IMR-90 (cell line): Measurements from ENCODE around the gene THEM5.

Experiments used
- BHLHE40 ChIP-seq: fragments of 150-350 bp; IDR thresholded peaks from 2 replicates; pipeline ENCODE4 v1.6.1; 2016; ENCODE audit warnings: mild to moderate bottlenecking, low read depth, low read length
- CEBPB ChIP-seq: IDR thresholded peaks from 2 replicates; pipeline ENCODE4 v1.6.1; 2012; ENCODE audit warnings: low read depth, low read length, improper control_type of control experiment
- CHD1 ChIP-seq: IDR thresholded peaks from 2 replicates; pipeline ENCODE4 v1.6.1; 2012; ENCODE audit warnings: low read depth, low read length, improper control_type of control experiment
- CTCF ChIP-seq: conservative IDR thresholded peaks from 2 replicates; pipeline ENCODE4 v1.5.1; 2012; ENCODE audit warnings: mild to moderate bottlenecking, low read depth, low read length, improper control_type of control experiment
- ELK1 ChIP-seq: fragments of 150-350 bp; IDR thresholded peaks from 2 replicates; pipeline ENCODE4 v1.6.1; 2016; ENCODE audit warnings: low read depth, mild to moderate bottlenecking, low read length, moderate library complexity, borderline replicate concordance
- MAFK ChIP-seq: IDR thresholded peaks from 2 replicates; pipeline ENCODE4 v1.6.1; 2012; ENCODE audit warnings: low read depth, low read length, improper control_type of control experiment
- MAZ ChIP-seq: IDR thresholded peaks from 2 replicates; pipeline ENCODE4 v1.6.1; 2012; ENCODE audit warnings: low read depth, mild to moderate bottlenecking, low read length, improper control_type of control experiment, moderate library complexity, borderline replicate concordance
- MXI1 ChIP-seq: IDR thresholded peaks from 2 replicates; pipeline ENCODE4 v1.6.1; 2012; ENCODE audit warnings: low read depth, mild to moderate bottlenecking, low read length, moderate library complexity, borderline replicate concordance
- POLR2A ChIP-seq: IDR thresholded peaks from 2 replicates; pipeline ENCODE4 v1.6.1; 2012; ENCODE audit warnings: mild to moderate bottlenecking, low read depth, low read length
- RAD21 ChIP-seq: IDR thresholded peaks from 2 replicates; pipeline ENCODE4 v1.6.1; 2012; ENCODE audit warnings: low read length, improper control_type of control experiment
- RCOR1 ChIP-seq: IDR thresholded peaks from 2 replicates; pipeline ENCODE4 v1.6.1; 2012; ENCODE audit warnings: mild to moderate bottlenecking, low read length, improper control_type of control experiment; ENCODE audit not compliant: insufficient replicate concordance
- RFX5 ChIP-seq: IDR thresholded peaks from 2 replicates; pipeline ENCODE4 v1.8.0; 2012; ENCODE audit warnings: low read depth, mild to moderate bottlenecking, low read length, moderate library complexity
- SMC3 ChIP-seq: fragments of 150-350 bp; IDR thresholded peaks from 2 replicates; pipeline ENCODE4 v1.6.1; 2016; ENCODE audit warnings: low read depth, mild to moderate bottlenecking, antibody characterized with exemption, low read length, moderate library complexity
- USF2 ChIP-seq: fragments of 150-350 bp; IDR thresholded peaks from 2 replicates; pipeline ENCODE4 v1.6.1; 2017; ENCODE audit warnings: mild to moderate bottlenecking, antibody characterized with exemption, low read length, low read depth

GRCh38 chr1:151819227-151819835 is 34.2 kb downstream of the THEM5 start:
- no peak for TF ChIP-seq POLR2A
- no peak for TF ChIP-seq MAFK
- TF ChIP-seq CTCF = no peak
- no peak for TF ChIP-seq RAD21
- no peak for TF ChIP-seq CEBPB
- TF ChIP-seq RFX5 = no peak
- TF ChIP-seq MAZ = no peak
- TF ChIP-seq BHLHE40 = no peak
- no peak for TF ChIP-seq MXI1
- no peak for TF ChIP-seq CHD1
- no peak for TF ChIP-seq RCOR1
- no peak for TF ChIP-seq SMC3
- no peak for TF ChIP-seq ELK1
- no peak for TF ChIP-seq USF2
